Endothelial cell of umbilical vein (primary cell): ENCODE data around the gene SETD1A. TPM values are rescaled to one million over a fixed set of nuclear protein-coding genes. Genes with fewer than 3 reads are reported as not detected.

ENCODE experiments used
- BruUV-seq: library from RNA; stranded (reverse); fragments of 400-500 nt; replicated peaks from 2 replicates; lab custom pipeline; 2021; lab: Mats Ljungman, UMichigan
- CTCF ChIA-PET: fragments of 300-600, 350-600 bp; sonication (Branson Sonifier 250); formaldehyde crosslinking; loops from one replicate; lab custom pipeline; 2021; ENCODE audit warnings: antibody characterized with exemption, inconsistent platforms; lab: Charles Lee
- POLR2A ChIA-PET: fragments of 300-600, 350-600 bp; sonication (Branson Sonifier 250); formaldehyde crosslinking; loops from one replicate; lab custom pipeline; 2021; ENCODE audit warnings: antibody characterized with exemption, inconsistent platforms; lab: Charles Lee
- DNase-seq: peaks from one replicate; pipeline ENCODE4 v3.0.0-alpha.2; 2011; ENCODE audit warnings: low read depth, low spot score
- FAIRE-seq: peaks from 2 replicates; lab custom pipeline; 2011; peaks lifted over from hg19 to GRCh38; lab: Jason Lieb, UNC
- H2AFZ ChIP-seq: 2 replicates; pipeline ENCODE4 v1.6.0; 2012; ENCODE audit warnings: low read depth, low read length, control low read depth, inconsistent platforms
- H3K27ac ChIP-seq: 2 replicates; pipeline ENCODE4 v1.5.1; 2011; ENCODE audit warnings: low read depth, mild to moderate bottlenecking, control low read depth, low read length, moderate library complexity; ENCODE audit not compliant: insufficient read depth
- H3K27me3 ChIP-seq, 2 experiments: 2 replicates each; pipeline versions ENCODE4 v1.6.0 to v1.6.1; 2011; ENCODE audit warnings: low read length in 2 of 2, mixed read lengths in 1 of 2; ENCODE audit not compliant: control insufficient read depth in 2 of 2, insufficient read depth in 2 of 2
- H3K36me3 ChIP-seq, 2 experiments: 2 replicates in 1 of 2; 3 replicates in 1 of 2; pipeline ENCODE4 v1.5.1; 2011; ENCODE audit warnings: low read length in 2 of 2, mild to moderate bottlenecking in 1 of 2, moderate library complexity in 1 of 2; ENCODE audit not compliant: control insufficient read depth in 2 of 2, insufficient read depth in 2 of 2; ENCODE audit errors: extremely low read depth in 1 of 2
- H3K4me1 ChIP-seq: 3 replicates; pipeline ENCODE4 v1.5.1; 2011; ENCODE audit warnings: mild to moderate bottlenecking, low read length; ENCODE audit not compliant: control insufficient read depth, insufficient read depth; ENCODE audit errors: extremely low read depth
- H3K4me2 ChIP-seq: 2 replicates; pipeline ENCODE4 v1.6.1; 2011; ENCODE audit warnings: low read length, control low read depth, mixed read lengths; ENCODE audit not compliant: insufficient read depth
- H3K4me3 ChIP-seq, 3 experiments: fragments of 200-600 bp in 1 of 3; sonication (generic), shearing (Covaris generic) in 1 of 3; replicated peaks in 1 of 3; 2 replicates each; pipeline ENCODE4 v1.5.1; 2011 to 2016; ENCODE audit warnings: control low read depth in 3 of 3, low read length in 3 of 3, mild to moderate bottlenecking in 2 of 3, inconsistent platforms in 1 of 3, low read depth in 1 of 3, moderate library complexity in 1 of 3; ENCODE audit not compliant: insufficient read depth in 1 of 3
- H3K79me2 ChIP-seq: 2 replicates; pipeline ENCODE4 v1.6.0; 2012; ENCODE audit warnings: low read length, inconsistent platforms; ENCODE audit not compliant: control insufficient read depth, insufficient read depth
- H3K9ac ChIP-seq: replicated peaks from 2 replicates; pipeline ENCODE3; 2011; ENCODE audit warnings: low read length, control low read depth; ENCODE audit not compliant: insufficient read depth; ENCODE audit errors: extremely low read depth
- H3K9me1 ChIP-seq: replicated peaks from 3 replicates; pipeline ENCODE4 v1.6.0; 2011; ENCODE audit warnings: mild to moderate bottlenecking, low read length; ENCODE audit not compliant: control insufficient read depth, insufficient read depth; ENCODE audit errors: extremely low read depth
- H3K9me3 ChIP-seq: replicated peaks from 2 replicates; pipeline ENCODE4 v1.5.1; 2012; ENCODE audit warnings: low read length, inconsistent platforms; ENCODE audit not compliant: control insufficient read depth, insufficient read depth
- H4K20me1 ChIP-seq: replicated peaks from 2 replicates; pipeline ENCODE3; 2011; ENCODE audit warnings: mild to moderate bottlenecking, low read length; ENCODE audit not compliant: control insufficient read depth, insufficient read depth; ENCODE audit errors: extremely low read depth
- CTCF ChIP-seq, 2 donors: IDR thresholded peaks; 1 replicate in 1 of 2; 2 replicates in 1 of 2; pipeline ENCODE4 v1.5.1; 2011; ENCODE audit warnings: low read length in 2 of 2, mild to moderate bottlenecking in 2 of 2, moderate library complexity in 2 of 2, control low read depth in 1 of 2, inconsistent platforms in 1 of 2, low read depth in 1 of 2; ENCODE audit not compliant: insufficient read depth in 1 of 2; ENCODE audit errors: extremely low read depth in 1 of 2
- EZH2 ChIP-seq: IDR thresholded peaks from 2 replicates; pipeline ENCODE4 v1.6.1; 2012; ENCODE audit warnings: borderline replicate concordance, low read depth, mild to moderate bottlenecking, moderate library complexity, low read length, inconsistent platforms; ENCODE audit not compliant: severe bottlenecking
- FOS ChIP-seq: IDR thresholded peaks from 2 replicates; pipeline ENCODE4 v1.6.1; 2011; ENCODE audit warnings: mild to moderate bottlenecking, low read length, moderate library complexity, borderline replicate concordance; ENCODE audit not compliant: insufficient read depth
- GATA2 ChIP-seq: IDR thresholded peaks from 2 replicates; pipeline ENCODE4 v1.7.0; 2011; ENCODE audit warnings: low read depth, mild to moderate bottlenecking, moderate library complexity, mixed read lengths, low read length; ENCODE audit not compliant: insufficient read length, insufficient read depth
- JUN ChIP-seq: IDR thresholded peaks from 2 replicates; pipeline ENCODE4 v1.6.1; 2011; ENCODE audit warnings: borderline replicate concordance, low read depth; ENCODE audit not compliant: insufficient read length, insufficient read depth
- MYC ChIP-seq: IDR thresholded peaks from one replicate; pipeline ENCODE4 v1.6.1; 2011; ENCODE audit warnings: mild to moderate bottlenecking, low read depth, low read length
- POLR2A ChIP-seq: IDR thresholded peaks from 2 replicates; pipeline ENCODE4 v1.6.1; 2012; ENCODE audit warnings: low read depth, mild to moderate bottlenecking, control low read depth, low read length
- POLR2AphosphoS5 ChIP-seq: IDR thresholded peaks from 2 replicates; pipeline ENCODE4 v1.6.1; 2012; ENCODE audit warnings: low read depth, mild to moderate bottlenecking, control low read depth, low read length, moderate library complexity; ENCODE audit not compliant: insufficient read depth
- dilution Hi-C: fragments of 300-500 bp; cut with MboI; formaldehyde crosslinking; loops from one replicate; pipeline ENCODE4 v1.15.0; 2019; ENCODE audit warnings: low sequenced_read_pairs; ENCODE audit not compliant: extremely low pct_ligation_motif_present
- intact Hi-C: fragments of 100-400 bp; cut with micrococcal nuclease; formaldehyde crosslinking; loops from one replicate; pipeline ENCODE4 v1.10.0; 2022
- polyA plus RNA-seq, 4 experiments: library from polyadenylated mRNA; depleted of rRNA in 3 of 4; stranded (reverse) in 3 of 4; unstranded in 1 of 4; fragments of >200 nt; gene quantifications; 2 replicates each; pipeline versions ENCODE4 v1.2.1 to v1.2.3, GENCODE V29; 2011 to 2012; ENCODE audit warnings: missing spikeins in 1 of 4
- total RNA-seq: library from RNA; stranded (reverse); gene quantifications from 2 replicates; pipeline ENCODE4 v1.2.3, GENCODE V29; 2021
- TF ChIP-seq, protein P1 (sequence below): IDR thresholded peaks from 2 replicates; pipeline ENCODE4 v1.6.1; 2011; ENCODE audit not compliant: insufficient read depth, insufficient read length

The SETD1A gene
- total and polyA plus RNA-seq, 2 donors (not counting 3 experiments of a cell fraction or from before 2014, with no cell fraction given), result 3.5 to 21.3 TPM

DNA sequence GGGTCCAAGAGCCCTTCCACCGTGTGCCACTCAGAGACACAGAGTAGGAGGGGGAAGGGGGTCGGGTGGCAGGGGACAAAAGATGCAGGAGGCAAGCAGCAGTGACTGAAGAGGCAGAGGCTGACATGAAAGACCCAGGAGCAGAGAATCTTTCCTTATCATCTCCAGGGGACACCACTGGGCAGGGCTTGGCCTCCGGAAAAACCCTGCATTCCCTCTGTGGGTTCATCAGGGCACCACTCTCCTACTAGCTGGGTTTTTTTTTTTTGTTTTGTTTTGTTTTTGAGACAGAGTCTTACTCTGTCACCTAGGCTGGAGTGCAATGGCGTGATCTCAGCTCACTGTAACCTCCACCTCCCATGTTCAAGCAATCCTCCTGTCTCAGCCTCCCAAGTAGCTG, 73.7 kb downstream of the SETD1A start:
- Histone ChIP-seq H3K27ac (no peak overlapping the region), H2AFZ (no peak overlapping the region), H3K27me3 (no peaks in the 10 kb centered on the region), H3K4me1 (peaks cover 11% of the 10 kb centered on the region), H3K9me1 (no peaks in the 10 kb centered on the region), H3K9me3 (no peaks in the 10 kb centered on the region), H3K4me2 (no peak overlapping the region), H3K4me3 (no peak overlapping the region), H3K36me3 (peaks cover 2 to 3% of the 10 kb centered on the region in 2 experiments), H4K20me1 (no peaks in the 10 kb centered on the region), H3K79me2 (peaks cover 12% of the 10 kb centered on the region), H3K9ac (no peak overlapping the region)
- intact Hi-C loops (no loop called here), dilution Hi-C loops (no loop called here)
- no TSS peak for BruUV-seq
- FAIRE-seq (no peak), DNase-seq (no peak)
- POLR2A ChIA-PET, result no interaction called here
- CTCF ChIA-PET, result no interaction called here
- TF ChIP-seq, protein P1, sequence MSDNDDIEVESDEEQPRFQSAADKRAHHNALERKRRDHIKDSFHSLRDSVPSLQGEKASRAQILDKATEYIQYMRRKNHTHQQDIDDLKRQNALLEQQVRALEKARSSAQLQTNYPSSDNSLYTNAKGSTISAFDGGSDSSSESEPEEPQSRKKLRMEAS, result no peak
- no peak for TF ChIP-seq MYC
- TF ChIP-seq EZH2, result no peak
- TF ChIP-seq POLR2A, result no peak
- TF ChIP-seq GATA2, result no peak
- no peak for TF ChIP-seq CTCF (IDR thresholded peaks at IDR 0.05; ENCODE audit: extremely low read depth in 1 of 2, insufficient read depth in 1 of 2, low read depth in 1 of 2, low read length in 2 of 2)
- TF ChIP-seq POLR2AphosphoS5, result no peak
- no peak for TF ChIP-seq FOS
- no peak for TF ChIP-seq JUN
